Upper lobe of left lung (tissue), 4 donors: ENCODE data around the gene NPC2.

Experiments used
- POLR2A ChIP-seq, 4 donors: fragments of 450-650 bp; IDR thresholded peaks; one replicate each; pipeline ENCODE4 v1.5.1; 2016 to 2017; ENCODE audit warnings: antibody characterized with exemption in 4 of 4, mild to moderate bottlenecking in 2 of 4
- TF ChIP-seq, protein P1 (sequence below), 6 experiments: fragments of 450-650 bp in 4 of 6; fragments of 200-600 bp in 2 of 6; sonication (generic) in 2 of 6; IDR thresholded peaks; one replicate each; pipeline ENCODE4 v1.5.1; 2016 to 2019; ENCODE audit warnings: antibody characterized with exemption in 6 of 6

DNA sequence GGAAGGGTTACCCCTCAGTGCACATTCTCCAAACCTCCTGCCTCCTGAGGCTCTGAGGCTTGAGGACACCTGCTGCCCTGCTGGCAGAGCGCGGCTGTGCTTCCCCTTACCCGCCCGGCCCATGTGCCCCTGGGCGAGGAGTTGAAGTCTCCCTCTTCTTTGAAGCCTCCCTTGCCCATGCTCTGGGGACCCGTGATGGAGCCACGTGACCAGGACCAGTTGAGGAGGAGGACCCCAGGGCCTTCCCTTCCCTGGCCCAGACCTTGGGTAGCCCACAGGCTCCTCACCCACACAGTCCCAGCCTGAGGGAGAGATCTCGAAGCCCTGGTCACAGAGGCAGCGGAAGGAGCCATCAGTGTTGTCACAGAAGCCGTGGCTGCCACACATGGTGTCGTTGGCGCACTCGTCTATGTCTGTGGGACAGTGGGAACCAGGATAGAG, 13.3 kb upstream of the NPC2 start:
- TF ChIP-seq, protein P1, sequence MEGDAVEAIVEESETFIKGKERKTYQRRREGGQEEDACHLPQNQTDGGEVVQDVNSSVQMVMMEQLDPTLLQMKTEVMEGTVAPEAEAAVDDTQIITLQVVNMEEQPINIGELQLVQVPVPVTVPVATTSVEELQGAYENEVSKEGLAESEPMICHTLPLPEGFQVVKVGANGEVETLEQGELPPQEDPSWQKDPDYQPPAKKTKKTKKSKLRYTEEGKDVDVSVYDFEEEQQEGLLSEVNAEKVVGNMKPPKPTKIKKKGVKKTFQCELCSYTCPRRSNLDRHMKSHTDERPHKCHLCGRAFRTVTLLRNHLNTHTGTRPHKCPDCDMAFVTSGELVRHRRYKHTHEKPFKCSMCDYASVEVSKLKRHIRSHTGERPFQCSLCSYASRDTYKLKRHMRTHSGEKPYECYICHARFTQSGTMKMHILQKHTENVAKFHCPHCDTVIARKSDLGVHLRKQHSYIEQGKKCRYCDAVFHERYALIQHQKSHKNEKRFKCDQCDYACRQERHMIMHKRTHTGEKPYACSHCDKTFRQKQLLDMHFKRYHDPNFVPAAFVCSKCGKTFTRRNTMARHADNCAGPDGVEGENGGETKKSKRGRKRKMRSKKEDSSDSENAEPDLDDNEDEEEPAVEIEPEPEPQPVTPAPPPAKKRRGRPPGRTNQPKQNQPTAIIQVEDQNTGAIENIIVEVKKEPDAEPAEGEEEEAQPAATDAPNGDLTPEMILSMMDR (IDR thresholded peaks at IDR 0.05) = no peak
- no peak for TF ChIP-seq POLR2A (IDR thresholded peaks at IDR 0.05)
